ENCODE results near the gene ADGRV1. TPM values are rescaled to one million over a fixed set of nuclear protein-coding genes. Genes with fewer than 3 reads are reported as not detected.

ADGRV1 gene
- total RNA-seq, 2 experiments from 2014 or later: not detected

GRCh38 chr5:91098541-91098940, 539.9 kb downstream of the ADGRV1 start:
- H3K4me1 ChIP-seq (ENCODE audit: insufficient read depth, low read length, poor library complexity, severe bottlenecking): no peaks in the 10 kb centered on the region
- no TSS peak for BruUV-seq (replicated peaks)
- POLR2A ChIA-PET: interaction anchor here (0.9 kb wide), 1 partner anchor 321 kb away, joined by 6 read pairs; no protein-coding TSS in a partner anchor
- CTCF ChIA-PET (ENCODE audit: unreplicated experiment): no interaction called here
- intact Hi-C loops (cut with micrococcal nuclease; ENCODE audit: unreplicated experiment): no loop called here
- H3K4me2 ChIP-seq (ENCODE audit: low read length): no peak overlapping the region
- no peaks in the 10 kb centered on the region for H3K79me2 ChIP-seq (ENCODE audit: insufficient read depth, low read depth, low read length)
- H3K27ac ChIP-seq (ENCODE audit: low read depth, low read length, poor library complexity, severe bottlenecking): no peak overlapping the region
- no peak overlapping the region for H3K4me3 ChIP-seq (ENCODE audit: low read depth, low read length, poor library complexity, severe bottlenecking)
- TF ChIP-seq CTCF (conservative IDR thresholded peaks at IDR 0.05; ENCODE audit: low read length) (no peak), EZH2phosphoT487 (IDR thresholded peaks at IDR 0.05; ENCODE audit: borderline replicate concordance, low read depth, low read length) (no peak)
- H3K9me2 ChIP-seq (ENCODE audit: insufficient read depth, low read length): no peaks in the 10 kb centered on the region
- H3K9me3 ChIP-seq (ENCODE audit: low read length): no peaks in the 10 kb centered on the region
- H2AFZ ChIP-seq (ENCODE audit: low read length): no peak overlapping the region
- no peaks in the 10 kb centered on the region for H4K20me1 ChIP-seq (ENCODE audit: insufficient read depth, low read length)
- no peaks in the 10 kb centered on the region for H3K36me3 ChIP-seq (ENCODE audit: insufficient read depth, low read length)
- DNase-seq (ENCODE audit: low spot score): no peak

- H3K4me2 ChIP-seq (ENCODE audit: low read length): no peak overlapping the region
- ChIA-PET CTCF (ENCODE audit: unreplicated experiment) (no interaction called here), POLR2A (no interaction called here)
- H3K36me3 ChIP-seq (ENCODE audit: insufficient read depth, low read length): no peaks in the 10 kb centered on the region
- no peak overlapping the region for H3K4me3 ChIP-seq (ENCODE audit: low read depth, low read length, poor library complexity, severe bottlenecking)
- H4K20me1 ChIP-seq (ENCODE audit: insufficient read depth, low read length): no peaks in the 10 kb centered on the region
- H3K9me3 ChIP-seq (ENCODE audit: low read length): no peaks in the 10 kb centered on the region
- no peaks in the 10 kb centered on the region for H3K9me2 ChIP-seq (ENCODE audit: insufficient read depth, low read length)
- peak; percentile 56 for DNase-seq (ENCODE audit: low spot score)
- no peaks in the 10 kb centered on the region for H3K79me2 ChIP-seq (ENCODE audit: insufficient read depth, low read depth, low read length)
- no TSS peak for BruUV-seq (replicated peaks)
- no peak overlapping the region for H3K27ac ChIP-seq (ENCODE audit: low read depth, low read length, poor library complexity, severe bottlenecking)
- no peak overlapping the region for H2AFZ ChIP-seq (ENCODE audit: low read length)
- no peaks in the 10 kb centered on the region for H3K4me1 ChIP-seq (ENCODE audit: insufficient read depth, low read length, poor library complexity, severe bottlenecking)
- peak; percentile 77 for TF ChIP-seq CTCF (conservative IDR thresholded peaks at IDR 0.05; ENCODE audit: low read length)
- no peak for TF ChIP-seq EZH2phosphoT487 (IDR thresholded peaks at IDR 0.05; ENCODE audit: borderline replicate concordance, low read depth, low read length)
- intact Hi-C loops (cut with micrococcal nuclease; ENCODE audit: unreplicated experiment): loop anchor here (2.0 to 5.0 kb wide), 3 partner anchors 126 to 317 kb away; no protein-coding TSS in a partner anchor
Observed at GRCh38 chr5:91101600-91102379, 543.2 kb downstream of the ADGRV1 start.
